Dendritic cell treated with granulocyte-macrophage colony-stimulating factor and Interleukin-4, amounts not matched to agents 40 ng/mL and 50 ng/mL, for 4 days (primary cell): Measurements from ENCODE around the gene PHAX.
A peak's percentile ranks its signal among the peaks of the same experiment; 100 is the strongest.
"Not testable (repeated sequence)": the region's sequence is repeated elsewhere in the genome, so short reads cannot be mapped to it uniquely, and the experiment has no call there.

ENCODE experiments used
- H3K27ac Mint-ChIP-seq: one replicate; pipeline ENCODE4 v1.8.0; 2022; ENCODE audit warnings: mild to moderate bottlenecking, mixed read lengths
- H3K27me3 Mint-ChIP-seq: one replicate; pipeline ENCODE4 v1.8.0; 2022; ENCODE audit warnings: mild to moderate bottlenecking, mixed read lengths
- H3K36me3 Mint-ChIP-seq: one replicate; pipeline ENCODE4 v1.8.0; 2022; ENCODE audit warnings: low read depth, mixed read lengths
- H3K4me1 Mint-ChIP-seq: one replicate; pipeline ENCODE4 v1.8.0; 2022; ENCODE audit warnings: low read depth, mixed read lengths
- H3K4me3 Mint-ChIP-seq: one replicate; pipeline ENCODE4 v1.8.0; 2022; ENCODE audit warnings: mild to moderate bottlenecking, moderate library complexity, mixed read lengths
- H3K9me3 Mint-ChIP-seq: one replicate; pipeline ENCODE4 v1.8.0; 2022; ENCODE audit warnings: mixed read lengths
- intact Hi-C: fragments of 100-400 bp; cut with micrococcal nuclease; formaldehyde crosslinking; loops from one replicate; pipeline ENCODE4 v1.15.0; 2022

Gene PHAX

DNA sequence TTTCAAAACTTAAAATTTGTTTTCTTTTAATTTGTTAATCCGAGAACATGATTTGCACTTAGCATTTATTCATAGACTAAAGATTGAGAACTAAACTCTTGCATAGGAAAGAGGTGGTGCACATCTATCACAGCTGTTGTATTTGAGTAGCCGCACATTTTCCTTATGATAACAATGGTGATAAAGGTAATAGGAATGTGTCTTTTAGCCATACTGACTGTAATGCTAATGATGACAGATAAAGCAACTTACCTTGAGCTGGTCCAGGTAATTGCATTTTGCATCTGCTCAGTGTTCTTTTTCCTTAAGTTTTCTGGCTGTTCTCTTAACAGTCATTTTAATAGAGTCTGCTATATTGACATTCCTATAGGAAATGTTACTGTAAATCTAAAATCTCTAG, 19.0 kb downstream of the PHAX start:
- H3K27ac Mint-ChIP-seq, result no peak overlapping the region

DNA sequence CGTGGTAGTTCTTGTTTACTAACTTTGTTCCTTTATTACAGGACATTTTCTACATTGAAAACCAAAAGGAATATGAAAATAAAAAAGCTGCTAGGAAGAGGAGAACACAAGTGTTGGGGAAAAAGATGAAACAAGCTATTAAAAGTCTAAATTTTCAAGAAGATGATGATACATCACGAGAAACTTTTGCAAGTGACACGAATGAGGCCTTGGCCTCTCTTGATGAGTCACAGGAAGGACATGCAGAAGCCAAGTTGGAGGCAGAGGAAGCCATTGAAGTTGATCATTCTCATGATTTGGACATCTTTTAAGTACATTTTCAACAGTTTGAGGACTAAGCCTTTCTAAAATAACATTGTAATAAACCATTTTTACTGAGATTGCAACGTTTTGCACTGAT, 23.8 kb downstream of the PHAX start:
- intact Hi-C loops, result no loop called here
- no peaks in the 10 kb centered on the region for H3K27me3 Mint-ChIP-seq
- H3K36me3 Mint-ChIP-seq, result peaks cover 57% of the 10 kb centered on the region
- H3K4me3 Mint-ChIP-seq, result no peak overlapping the region
- no peak overlapping the region for H3K27ac Mint-ChIP-seq
- H3K9me3 Mint-ChIP-seq, result no peaks in the 10 kb centered on the region
- peaks cover 15% of the 10 kb centered on the region for H3K4me1 Mint-ChIP-seq

More for the DNA sequence above, 19.0 kb downstream of the PHAX start:
- intact Hi-C loops, result no loop called here
- Mint-ChIP-seq H3K4me3 (no peak overlapping the region), H3K9me3 (no peaks in the 10 kb centered on the region), H3K4me1 (peaks cover 15% of the 10 kb centered on the region), H3K27me3 (no peaks in the 10 kb centered on the region), H3K36me3 (peaks cover 74% of the 10 kb centered on the region)

DNA sequence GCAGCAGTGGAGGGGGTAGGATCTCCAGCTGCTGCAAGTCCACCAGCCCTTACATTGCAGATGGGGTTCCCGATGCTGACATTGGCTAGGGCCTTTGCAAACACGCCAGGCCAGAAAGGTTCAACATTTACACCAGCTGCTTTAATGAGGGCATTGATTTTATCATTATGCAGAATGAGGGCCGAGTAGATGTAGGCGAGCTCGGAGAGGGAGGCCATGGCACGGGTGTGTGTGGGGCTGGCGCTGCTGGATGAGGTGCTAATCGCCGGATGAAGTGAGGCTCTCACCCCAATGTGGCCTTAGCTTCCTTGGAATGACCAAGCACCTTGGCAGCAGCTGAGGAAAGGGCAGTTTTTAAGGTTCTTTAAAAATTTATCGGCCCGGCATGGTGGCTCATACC, 27.4 kb downstream of the PHAX start:
- Mint-ChIP-seq H3K36me3 (peaks cover 34% of the 10 kb centered on the region), H3K27me3 (no peaks in the 10 kb centered on the region), H3K4me1 (peaks cover 15% of the 10 kb centered on the region), H3K27ac (no peak overlapping the region), H3K4me3 (no peak overlapping the region), H3K9me3 (no peaks in the 10 kb centered on the region)
- intact Hi-C loops, result no loop called here

DNA sequence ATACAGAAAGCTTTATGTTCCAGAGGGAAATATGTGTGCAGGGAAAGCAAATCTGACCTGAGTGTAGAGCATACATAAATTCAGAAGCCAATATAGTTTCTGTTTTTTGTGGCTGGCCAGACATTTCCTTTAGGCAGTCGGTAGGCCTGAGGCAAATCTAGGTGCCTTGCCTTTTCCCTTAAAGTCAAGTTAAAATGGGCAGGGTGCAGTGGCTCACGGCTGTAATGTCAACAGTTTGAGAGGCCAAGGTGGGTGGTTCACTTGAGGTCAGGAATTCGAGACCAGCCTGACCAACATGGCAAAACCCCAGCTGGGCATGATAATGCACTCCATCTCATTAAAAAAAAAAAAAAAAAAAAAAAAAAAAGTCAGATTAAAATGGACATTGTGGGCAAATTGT, 31.2 kb downstream of the PHAX start:
- Mint-ChIP-seq H3K27me3 (no peaks in the 10 kb centered on the region), H3K36me3 (no peaks in the 10 kb centered on the region), H3K27ac (no peak overlapping the region), H3K4me3 (no peak overlapping the region), H3K9me3 (no peaks in the 10 kb centered on the region), H3K4me1 (no peaks in the 10 kb centered on the region)
- intact Hi-C loops, result no loop called here

- Mint-ChIP-seq H3K9me3 (no peaks in the 10 kb centered on the region), H3K27ac (no peak overlapping the region), H3K4me3 (no peak overlapping the region), H3K36me3 (no peaks in the 10 kb centered on the region), H3K4me1 (peaks cover 7% of the 10 kb centered on the region), H3K27me3 (no peaks in the 10 kb centered on the region)
- intact Hi-C loops, result no loop called here
These were observed 32.8 kb downstream of the PHAX start for GRCh38 chr5:126633552-126633951.

DNA sequence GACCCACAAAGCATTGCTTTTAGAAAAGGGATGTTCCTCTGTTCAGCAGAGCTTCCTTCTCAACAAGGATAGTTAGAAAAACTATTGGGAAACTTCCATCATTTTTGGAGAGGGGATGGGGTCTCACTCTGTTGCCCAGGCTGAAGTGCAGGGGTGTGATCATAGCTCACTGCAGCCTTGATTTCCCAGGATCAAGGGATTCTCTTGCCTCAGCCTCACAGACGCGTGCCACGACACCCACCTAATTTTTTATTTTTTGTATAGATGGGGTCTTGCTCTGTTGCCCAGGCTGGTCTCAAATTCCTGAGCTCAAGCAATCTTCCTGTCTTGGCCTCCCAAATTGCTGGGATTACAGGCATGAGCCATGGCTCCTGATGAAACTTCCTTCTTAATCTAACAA, 34.8 kb downstream of the PHAX start:
- intact Hi-C loops, result no loop called here
- H3K9me3 Mint-ChIP-seq, result no peaks in the 10 kb centered on the region
- no peaks in the 10 kb centered on the region for H3K27me3 Mint-ChIP-seq
- no peak overlapping the region for H3K27ac Mint-ChIP-seq
- no peaks in the 10 kb centered on the region for H3K36me3 Mint-ChIP-seq
- H3K4me1 Mint-ChIP-seq, result peaks cover 8% of the 10 kb centered on the region
- H3K4me3 Mint-ChIP-seq, result no peak overlapping the region

DNA sequence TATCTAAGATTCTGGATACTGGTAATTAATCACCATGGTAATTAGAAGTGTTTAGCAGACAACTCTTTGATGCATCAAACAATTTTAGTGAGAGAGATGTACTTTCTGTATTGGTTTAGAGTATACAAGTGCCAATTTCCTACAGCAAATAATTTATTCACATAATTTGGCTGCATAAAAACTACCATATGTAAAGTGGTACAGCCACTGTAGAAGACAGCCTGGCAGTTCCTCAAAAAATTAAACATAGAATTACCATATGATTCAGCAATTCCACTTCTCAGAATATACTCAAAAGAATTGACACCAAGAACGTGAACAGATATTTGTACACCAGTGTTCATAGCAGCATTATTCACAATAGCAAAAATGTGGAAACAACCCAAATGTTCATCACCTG, 36.2 kb downstream of the PHAX start:
- H3K9me3 Mint-ChIP-seq, result no peaks in the 10 kb centered on the region
- no peak overlapping the region for H3K4me3 Mint-ChIP-seq
- H3K4me1 Mint-ChIP-seq, result peaks cover 17% of the 10 kb centered on the region
- H3K27ac Mint-ChIP-seq, result no peak overlapping the region
- H3K36me3 Mint-ChIP-seq, result no peaks in the 10 kb centered on the region
- intact Hi-C loops, result no loop called here
- H3K27me3 Mint-ChIP-seq, result no peaks in the 10 kb centered on the region

DNA sequence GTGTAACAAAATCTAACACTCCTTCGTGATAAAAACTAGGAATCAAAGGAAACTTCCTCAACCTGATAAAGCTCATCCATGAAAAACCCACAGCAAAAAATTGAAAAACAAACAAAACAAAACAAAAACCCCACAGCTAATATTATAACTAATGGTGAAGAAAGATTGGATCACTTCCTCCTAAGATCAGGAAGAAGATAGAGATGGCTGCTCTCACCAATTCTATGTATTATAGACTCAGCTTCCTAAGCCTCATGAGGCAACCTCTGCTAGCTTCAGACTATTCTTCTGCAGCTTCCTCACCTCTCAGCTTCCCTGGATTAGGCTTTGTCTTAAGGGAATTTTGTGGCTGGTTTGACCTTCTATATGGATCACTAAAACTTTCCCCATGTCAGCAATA, 40.1 kb downstream of the PHAX start:
- Mint-ChIP-seq H3K27ac (peak overlapping the region; percentile 37), H3K27me3 (no peaks in the 10 kb centered on the region), H3K9me3 (peaks cover 11% of the 10 kb centered on the region), H3K36me3 (no peaks in the 10 kb centered on the region), H3K4me1 (peaks cover 17% of the 10 kb centered on the region), H3K4me3 (no peak overlapping the region)
- intact Hi-C loops, result no loop called here

- H3K27ac Mint-ChIP-seq, result no peak overlapping the region
- peaks cover 13% of the 10 kb centered on the region for H3K9me3 Mint-ChIP-seq
- peaks cover 17% of the 10 kb centered on the region for H3K4me1 Mint-ChIP-seq
- H3K27me3 Mint-ChIP-seq, result peaks cover 2% of the 10 kb centered on the region
- intact Hi-C loops, result no loop called here
- no peaks in the 10 kb centered on the region for H3K36me3 Mint-ChIP-seq
- no peak overlapping the region for H3K4me3 Mint-ChIP-seq
These were observed 40.6 kb downstream of the PHAX start for GRCh38 chr5:126641387-126641786.

DNA sequence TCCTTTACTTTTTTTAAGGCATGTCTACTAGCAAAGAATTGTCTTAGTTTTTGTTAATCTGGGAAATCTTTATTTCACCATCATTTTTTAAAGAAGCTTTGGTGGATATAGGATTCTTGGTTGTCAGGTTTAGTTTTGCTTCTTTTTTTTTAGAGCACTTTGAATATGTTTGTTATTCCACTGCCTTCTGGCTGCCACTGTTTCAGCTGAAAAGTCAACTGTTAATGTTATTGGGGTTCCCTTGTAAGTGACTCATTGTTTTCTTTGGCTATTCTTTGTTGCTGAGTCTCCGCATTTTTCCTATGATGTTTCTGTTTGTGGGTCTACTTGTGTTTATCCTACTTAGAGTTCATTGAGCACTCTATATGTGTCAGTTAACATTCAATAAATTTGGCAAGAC, 44.4 kb downstream of the PHAX start:
- Mint-ChIP-seq H3K27ac (no peak overlapping the region), H3K4me3 (no peak overlapping the region), H3K9me3 (peaks cover 13% of the 10 kb centered on the region), H3K27me3 (peaks cover 2% of the 10 kb centered on the region), H3K36me3 (no peaks in the 10 kb centered on the region), H3K4me1 (peaks cover 10% of the 10 kb centered on the region)
- intact Hi-C loops, result no loop called here

- H3K36me3 Mint-ChIP-seq, result no peaks in the 10 kb centered on the region
- H3K27me3 Mint-ChIP-seq, result peaks cover 4% of the 10 kb centered on the region
- H3K4me1 Mint-ChIP-seq, result no peaks in the 10 kb centered on the region
- intact Hi-C loops, result no loop called here
- H3K27ac Mint-ChIP-seq, result no peak overlapping the region
- H3K4me3 Mint-ChIP-seq, result no peak overlapping the region
- H3K9me3 Mint-ChIP-seq, result peaks cover 13% of the 10 kb centered on the region
These were observed 46.3 kb downstream of the PHAX start for GRCh38 chr5:126647071-126647470.

DNA sequence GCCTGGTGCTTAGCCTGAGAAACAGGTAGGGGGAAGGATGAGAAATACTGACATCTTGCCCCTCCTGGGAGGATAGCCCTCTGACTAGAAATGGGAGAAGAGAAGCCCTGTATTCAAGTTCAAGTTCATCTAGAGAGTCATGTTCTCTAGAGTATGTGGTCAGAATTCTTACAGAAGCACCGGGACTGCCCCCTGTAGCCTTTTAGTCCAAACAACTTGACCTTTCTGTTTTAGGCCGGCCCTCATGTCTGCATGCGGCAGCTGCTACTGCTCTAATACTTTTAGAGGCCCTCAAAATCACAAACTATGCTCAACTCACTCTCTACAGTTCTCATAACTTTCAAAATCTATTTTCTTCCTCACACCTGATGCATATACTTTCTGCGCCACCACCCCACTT, 47.7 kb downstream of the PHAX start:
- intact Hi-C loops, result no loop called here
- no peak overlapping the region for H3K4me3 Mint-ChIP-seq
- H3K4me1 Mint-ChIP-seq, result no peaks in the 10 kb centered on the region
- no peaks in the 10 kb centered on the region for H3K36me3 Mint-ChIP-seq
- peaks cover 4% of the 10 kb centered on the region for H3K27me3 Mint-ChIP-seq
- H3K9me3 Mint-ChIP-seq, result peaks cover 13% of the 10 kb centered on the region
- no peak overlapping the region for H3K27ac Mint-ChIP-seq

DNA sequence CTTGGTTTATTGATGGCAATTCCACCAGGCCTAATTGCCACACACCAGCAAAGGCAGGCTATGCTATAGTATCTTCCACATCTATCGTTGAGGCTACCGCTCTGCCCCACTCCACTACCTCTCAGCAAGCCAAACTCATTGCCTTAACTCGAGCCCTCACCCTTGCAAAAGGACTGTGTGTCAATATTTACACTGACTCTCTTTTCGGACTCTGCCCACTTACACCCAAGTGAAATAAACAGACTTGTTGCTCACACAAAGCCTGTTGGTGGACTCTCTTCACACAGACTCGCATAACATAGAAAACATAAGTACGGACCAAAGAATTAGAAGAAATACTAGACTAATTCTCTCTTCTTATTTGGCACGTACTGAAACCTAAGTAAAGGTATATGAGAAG, 48.3 kb downstream of the PHAX start:
- H3K36me3 Mint-ChIP-seq, H3K4me3 Mint-ChIP-seq, intact Hi-C loops, H3K27ac Mint-ChIP-seq, H3K27me3 Mint-ChIP-seq, H3K4me1 Mint-ChIP-seq: not testable (repeated sequence)
- peaks cover 13% of the 10 kb centered on the region for H3K9me3 Mint-ChIP-seq

GRCh38 chr5:126649709-126650108, 49.0 kb downstream of the PHAX start:
- not testable (repeated sequence) for H3K36me3 Mint-ChIP-seq

GRCh38 chr5:126650463-126650862, 49.7 kb downstream of the PHAX start:
- Mint-ChIP-seq H3K27me3 (peaks cover 4% of the 10 kb centered on the region), H3K4me3 (no peak overlapping the region), H3K4me1 (no peaks in the 10 kb centered on the region), H3K36me3 (no peaks in the 10 kb centered on the region), H3K9me3 (peaks cover 7% of the 10 kb centered on the region), H3K27ac (no peak overlapping the region)
- intact Hi-C loops, result no loop called here

More at GRCh38 chr5:126649709-126650108, 49.0 kb downstream of the PHAX start:
- H3K4me3 Mint-ChIP-seq, intact Hi-C loops, H3K4me1 Mint-ChIP-seq, H3K27ac Mint-ChIP-seq, H3K27me3 Mint-ChIP-seq: not testable (repeated sequence)
- H3K9me3 Mint-ChIP-seq, result peaks cover 13% of the 10 kb centered on the region
